Skeletal muscle tissue (tissue), 5 donors: Measurements from ENCODE around the gene COL23A1. TPM values are rescaled to one million over a fixed set of nuclear protein-coding genes. Genes with fewer than 3 reads are reported as not detected.

Source experiments
- H3K27ac ChIP-seq: one replicate; pipeline ENCODE4 v1.7.0; 2013; ENCODE audit warnings: mild to moderate bottlenecking, low read depth, low read length, inconsistent platforms
- H3K27me3 ChIP-seq, 3 donors: one replicate each; pipeline ENCODE4 v1.7.0; 2013; ENCODE audit warnings: low read length in 3 of 3; ENCODE audit not compliant: control insufficient read depth in 3 of 3, insufficient read depth in 3 of 3
- H3K36me3 ChIP-seq, 3 donors: one replicate each; pipeline ENCODE4 v1.7.0; 2013; ENCODE audit warnings: low read length in 3 of 3; ENCODE audit not compliant: control insufficient read depth in 3 of 3, insufficient read depth in 3 of 3
- H3K4me1 ChIP-seq, 3 donors: one replicate each; pipeline ENCODE4 v1.7.0; 2013; ENCODE audit warnings: low read length in 3 of 3, mild to moderate bottlenecking in 3 of 3; ENCODE audit not compliant: control insufficient read depth in 3 of 3, insufficient read depth in 3 of 3
- H3K4me3 ChIP-seq, 3 donors: one replicate each; pipeline ENCODE4 v1.7.0; 2013; ENCODE audit warnings: low read length in 3 of 3
- H3K9ac ChIP-seq, 3 donors: one replicate each; pipeline ENCODE4 v1.7.0; 2013; ENCODE audit warnings: low read length in 3 of 3, mild to moderate bottlenecking in 3 of 3, moderate library complexity in 2 of 3, low read depth in 1 of 3
- H3K9me3 ChIP-seq, 3 donors: one replicate each; pipeline ENCODE4 v1.7.0; 2013; ENCODE audit warnings: low read length in 3 of 3; ENCODE audit not compliant: control insufficient read depth in 3 of 3
- small RNA-seq: library from RNA; depleted of rRNA; stranded (forward); fragments of <200 nt; gene quantifications from one replicate; pipeline ENCODE3, GENCODE V24; 2014
- total RNA-seq: library from RNA; depleted of rRNA; stranded (reverse); fragments of >200 nt; gene quantifications from one replicate; pipeline ENCODE4 v1.2.3, GENCODE V29; 2014
- donor health status: Osteomylitis.

COL23A1 gene
- total RNA-seq, 1 donor from 2014 or later: 0.52 TPM

- H3K4me1 ChIP-seq: no peaks in the 10 kb centered on the region
- no peak overlapping the region for H3K9ac ChIP-seq
- no peaks in the 10 kb centered on the region for H3K9me3 ChIP-seq
- no peak overlapping the region for H3K4me3 ChIP-seq
- no peak overlapping the region for H3K27ac ChIP-seq
- peaks cover 4 to 11% (median 6%) of the 10 kb centered on the region in 3 donors for H3K27me3 ChIP-seq
- no peaks in the 10 kb centered on the region for H3K36me3 ChIP-seq
Measured at GRCh38 chr5:178196281-178196812, 393.8 kb downstream of the COL23A1 start.

- H3K36me3 ChIP-seq: no peaks in the 10 kb centered on the region
- H3K9me3 ChIP-seq: no peaks in the 10 kb centered on the region
- no peak overlapping the region for H3K27ac ChIP-seq
- H3K4me1 ChIP-seq: no peaks in the 10 kb centered on the region
- H3K4me3 ChIP-seq: no peak overlapping the region
- H3K9ac ChIP-seq: no peak overlapping the region
- H3K27me3 ChIP-seq: peaks cover 4 to 11% (median 6%) of the 10 kb centered on the region in 3 donors
Measured at GRCh38 chr5:178194026-178194425, 396.2 kb downstream of the COL23A1 start.

- H3K4me3 ChIP-seq: no peak overlapping the region
- H3K27me3 ChIP-seq: peaks cover 4 to 11% (median 6%) of the 10 kb centered on the region in 3 donors
- no peaks in the 10 kb centered on the region for H3K4me1 ChIP-seq
- H3K9me3 ChIP-seq: no peaks in the 10 kb centered on the region
- no peaks in the 10 kb centered on the region for H3K36me3 ChIP-seq
- no peak overlapping the region for H3K9ac ChIP-seq
- H3K27ac ChIP-seq: no peak overlapping the region
Measured at GRCh38 chr5:178193251-178193809, 396.9 kb downstream of the COL23A1 start.

- Histone ChIP-seq H3K9ac (no peak overlapping the region), H3K36me3 (no peaks in the 10 kb centered on the region), H3K4me3 (no peak overlapping the region), H3K4me1 (no peaks in the 10 kb centered on the region), H3K9me3 (no peaks in the 10 kb centered on the region), H3K27ac (no peak overlapping the region), H3K27me3 (peaks cover 4 to 11% (median 6%) of the 10 kb centered on the region in 3 donors)
Measured at GRCh38 chr5:178192787-178193186, 397.4 kb downstream of the COL23A1 start.

- H3K27me3 ChIP-seq: peaks cover 4 to 11% (median 6%) of the 10 kb centered on the region in 3 donors
- H3K36me3 ChIP-seq: no peaks in the 10 kb centered on the region
- H3K9me3 ChIP-seq: no peaks in the 10 kb centered on the region
Measured at GRCh38 chr5:178192244-178192643, 397.9 kb downstream of the COL23A1 start.

GRCh38 chr5:178191661-178192060 is 398.5 kb downstream of the COL23A1 start:
- Histone ChIP-seq H3K27ac (no peak overlapping the region), H3K4me1 (no peaks in the 10 kb centered on the region), H3K9me3 (no peaks in the 10 kb centered on the region), H3K9ac (no peak overlapping the region), H3K36me3 (no peaks in the 10 kb centered on the region), H3K27me3 (peaks cover 4 to 11% (median 6%) of the 10 kb centered on the region in 3 donors), H3K4me3 (no peak overlapping the region)

More at GRCh38 chr5:178192244-178192643, 397.9 kb downstream of the COL23A1 start:
- H3K27ac ChIP-seq: no peak overlapping the region
- no peak overlapping the region for H3K4me3 ChIP-seq
- no peak overlapping the region for H3K9ac ChIP-seq
- H3K4me1 ChIP-seq: no peaks in the 10 kb centered on the region

GRCh38 chr5:178189433-178189832 is 400.8 kb downstream of the COL23A1 start:
- Histone ChIP-seq H3K9me3 (no peaks in the 10 kb centered on the region), H3K9ac (no peak overlapping the region), H3K4me3 (no peak overlapping the region), H3K4me1 (no peaks in the 10 kb centered on the region), H3K27me3 (peaks cover 4 to 11% (median 6%) of the 10 kb centered on the region in 3 donors), H3K27ac (no peak overlapping the region), H3K36me3 (no peaks in the 10 kb centered on the region)

Small RNAs within 50 kb of the gene (small RNA-seq; reads per million reads assigned to genes)
- gene RN7SKP70 (not detected), gene RN7SL646P (not detected)

Other genes with a start within 250 kb of the COL23A1 start
- gene CLK4, start 36.7 kb upstream of the COL23A1 start, total RNA-seq: 25.6 TPM
- 3.1 TPM for gene ZNF354A, start 140.3 kb upstream of the COL23A1 start, total RNA-seq